HCT116 (cell line): ENCODE results near the gene BACH1. TPM values are rescaled to one million over a fixed set of nuclear protein-coding genes. Genes with fewer than 3 reads are reported as not detected.

Source experiments
- ATAC-seq: fragments of 200-7000 bp; cut with Tn5 transposase; 2 replicates; pipeline ENCODE4 v1.9.1; 2020; ENCODE audit warnings: mild to moderate bottlenecking, moderate library complexity
- BruUV-seq: library from RNA; stranded (reverse); fragments of 400-500 nt; replicated peaks from 2 replicates; lab custom pipeline; 2021; lab: Mats Ljungman, UMichigan
- CTCF ChIA-PET: fragments of 300-600 bp; sonication (Branson Sonifier 250); formaldehyde crosslinking; loops from one replicate; lab custom pipeline; 2021; ENCODE audit warnings: antibody characterized with exemption; lab: Charles Lee
- POLR2A ChIA-PET: fragments of 300-600, 350-600 bp; sonication (Branson Sonifier 250); formaldehyde crosslinking; loops from one replicate; lab custom pipeline; 2021; ENCODE audit warnings: antibody characterized with exemption; lab: Charles Lee
- RAD21 ChIA-PET, 2 experiments: fragments of 300-600 bp; sonication (Branson Sonifier 250); formaldehyde crosslinking; loops; one replicate each; lab custom pipeline; 2023; ENCODE audit warnings: low total read pairs in 2 of 2; ENCODE audit not compliant: uncharacterized antibody in 2 of 2, unreplicated experiment in 2 of 2, low non-redundant PET in 1 of 2; lab: Charles Lee
- DNase-seq: peaks from one replicate; pipeline ENCODE4 v3.0.0-alpha.2; 2010; ENCODE audit warnings: low read depth, low spot score
- H2AFZ ChIP-seq: fragments of 200-600 bp; shearing (Covaris generic), sonication (generic); 2 replicates; pipeline ENCODE4 v1.6.1; 2017; ENCODE audit warnings: low read depth, mixed run types, mixed read lengths, antibody characterized with exemption, low read length; ENCODE audit not compliant: poor library complexity, severe bottlenecking
- H3K27ac ChIP-seq: 2 replicates; pipeline ENCODE4 v1.5.1; 2012; ENCODE audit warnings: low read depth, low read length
- H3K27me3 ChIP-seq: fragments of 200-600 bp; sonication (generic); 2 replicates; pipeline ENCODE4 v1.6.1; 2016; ENCODE audit warnings: mixed run types, low read length, mixed read lengths; ENCODE audit not compliant: insufficient read depth
- H3K36me3 ChIP-seq, 2 experiments: fragments of 200-500 bp in 1 of 2; fragments of 200-600 bp in 1 of 2; sonication (Bioruptor generic) in 1 of 2; sonication (generic) in 1 of 2; 2 replicates each; pipeline versions ENCODE4 v1.5.1 to v1.6.1; 2014 to 2016; ENCODE audit warnings: low read length in 2 of 2, inconsistent platforms in 1 of 2, mixed read lengths in 1 of 2, mixed run types in 1 of 2; ENCODE audit not compliant: insufficient read depth in 2 of 2, control insufficient read depth in 1 of 2
- H3K4me1 ChIP-seq, 2 experiments: fragments of 200-600 bp in 1 of 2; sonication (generic) in 1 of 2; 2 replicates each; pipeline versions ENCODE4 v1.5.1 to v1.6.1; 2012 to 2017; ENCODE audit warnings: low read length in 2 of 2, inconsistent platforms in 1 of 2, mild to moderate bottlenecking in 1 of 2, mixed read lengths in 1 of 2, mixed run types in 1 of 2, moderate library complexity in 1 of 2; ENCODE audit not compliant: insufficient read depth in 2 of 2, control insufficient read depth in 1 of 2
- H3K4me2 ChIP-seq: fragments of 200-600 bp; sonication (generic); 2 replicates; pipeline ENCODE4 v1.6.1; 2017; ENCODE audit warnings: mixed run types, low read length, mixed read lengths
- H3K4me3 ChIP-seq, 2 experiments: fragments of 200-600 bp in 1 of 2; sonication (generic) in 1 of 2; replicated peaks in 1 of 2; 2 replicates each; pipeline ENCODE4 v1.5.1; 2011 to 2016; ENCODE audit warnings: low read length in 2 of 2, control low read depth in 1 of 2, low read depth in 1 of 2, mild to moderate bottlenecking in 1 of 2, mixed read lengths in 1 of 2, mixed run types in 1 of 2
- H3K79me2 ChIP-seq: fragments of 200-600 bp; sonication (generic); 2 replicates; pipeline ENCODE4 v1.6.1; 2017; ENCODE audit warnings: mild to moderate bottlenecking, mixed run types, low read length, moderate library complexity, mixed read lengths; ENCODE audit not compliant: insufficient read depth
- H3K9ac ChIP-seq: fragments of 200-600 bp; sonication (generic); 2 replicates; pipeline ENCODE4 v1.6.1; 2016; ENCODE audit warnings: low read length, mixed read lengths
- H3K9me2 ChIP-seq: fragments of 200-600 bp; sonication (generic), shearing (Covaris generic); 2 replicates; pipeline ENCODE4 v1.6.1; 2017; ENCODE audit warnings: mixed run types, mild to moderate bottlenecking, moderate library complexity; ENCODE audit not compliant: insufficient read depth
- H3K9me3 ChIP-seq, 2 experiments: fragments of 200-500 bp in 1 of 2; fragments of 200-600 bp in 1 of 2; sonication (Bioruptor generic) in 1 of 2; sonication (generic) in 1 of 2; 2 replicates each; pipeline ENCODE4 v1.6.1; 2014 to 2017; ENCODE audit warnings: low read length in 2 of 2, mixed read lengths in 2 of 2, inconsistent platforms in 1 of 2, low read depth in 1 of 2, mild to moderate bottlenecking in 1 of 2, mixed run types in 1 of 2, moderate library complexity in 1 of 2; ENCODE audit not compliant: control insufficient read depth in 1 of 2, insufficient read depth in 1 of 2
- H4K20me1 ChIP-seq: fragments of 200-600 bp; sonication (generic), shearing (Covaris generic); 2 replicates; pipeline ENCODE4 v1.6.1; 2017; ENCODE audit warnings: mixed run types, mild to moderate bottlenecking, moderate library complexity; ENCODE audit not compliant: insufficient read depth
- ATF3 ChIP-seq: IDR thresholded peaks from 2 replicates; pipeline ENCODE4 v1.6.1; 2012
- CBX3 ChIP-seq: IDR thresholded peaks from 2 replicates; pipeline ENCODE4 v1.6.1; 2012; ENCODE audit warnings: low read depth
- CEBPB ChIP-seq: IDR thresholded peaks from 2 replicates; pipeline ENCODE4 v1.6.1; 2012; ENCODE audit warnings: low read depth
- EGR1 ChIP-seq: IDR thresholded peaks from 2 replicates; pipeline ENCODE4 v1.6.1; 2012; ENCODE audit warnings: low read depth
- ELF1 ChIP-seq: IDR thresholded peaks from 2 replicates; pipeline ENCODE4 v1.6.1; 2012; ENCODE audit warnings: low read depth, borderline replicate concordance
- EZH2 ChIP-seq: fragments of 200-600 bp; sonication (generic); IDR thresholded peaks from 2 replicates; pipeline ENCODE4 v1.6.1; 2017; ENCODE audit warnings: antibody characterized with exemption, mixed run types
- EZH2phosphoT487 ChIP-seq: fragments of 200-600 bp; IDR thresholded peaks from 2 replicates; pipeline ENCODE4 v1.6.1; 2018; ENCODE audit warnings: antibody characterized with exemption, borderline replicate concordance
- JUND ChIP-seq: IDR thresholded peaks from 2 replicates; pipeline ENCODE4 v1.6.1; 2012
- MAX ChIP-seq: IDR thresholded peaks from 2 replicates; pipeline ENCODE4 v1.6.1; 2012
- POLR2A ChIP-seq: IDR thresholded peaks from 2 replicates; pipeline ENCODE4 v1.7.0; 2011; ENCODE audit warnings: borderline replicate concordance; ENCODE audit not compliant: insufficient read depth, insufficient read length; ENCODE audit errors: extremely low read depth
- RAD21 ChIP-seq: IDR thresholded peaks from 2 replicates; pipeline ENCODE4 v1.6.1; 2012; ENCODE audit warnings: low read depth, mild to moderate bottlenecking
- ZFX ChIP-seq: fragments of 450-650 bp; IDR thresholded peaks from 2 replicates; pipeline ENCODE4 v1.6.1; 2017
- intact Hi-C: fragments of 100-400 bp; cut with micrococcal nuclease; formaldehyde crosslinking; loops from 2 replicates; pipeline ENCODE4 v1.10.0; 2022
- total RNA-seq: library from RNA; stranded (reverse); gene quantifications from one replicate; pipeline ENCODE4 v1.2.1, GENCODE V29; 2021; ENCODE audit not compliant: unreplicated experiment
- TF ChIP-seq, protein P1 (sequence below): IDR thresholded peaks from 2 replicates; pipeline ENCODE4 v1.6.1; 2012; ENCODE audit warnings: low read depth
- TF ChIP-seq, protein P2 (sequence below): IDR thresholded peaks from 2 replicates; pipeline ENCODE4 v1.6.1; 2011; ENCODE audit warnings: mild to moderate bottlenecking, low read length, moderate library complexity; ENCODE audit not compliant: insufficient replicate concordance; ENCODE audit errors: extremely low read depth
- TF ChIP-seq, protein P3 (sequence below), 3 experiments: fragments of 200-600 bp in 1 of 3; sonication (generic) in 1 of 3; IDR thresholded peaks in 2 of 3; conservative IDR thresholded peaks in 1 of 3; 2 replicates each; pipeline ENCODE4 v1.5.1; 2012 to 2017; ENCODE audit warnings: low read depth in 2 of 3, low read length in 2 of 3, antibody characterized with exemption in 1 of 3, borderline replicate concordance in 1 of 3, control low read depth in 1 of 3, mild to moderate bottlenecking in 1 of 3, mixed read lengths in 1 of 3, mixed run types in 1 of 3, moderate library complexity in 1 of 3; ENCODE audit not compliant: insufficient read depth in 1 of 3

Gene BACH1
- total RNA-seq, 1 experiment from 2014 or later, result 28.4 TPM

- H3K9ac ChIP-seq, result no peak overlapping the region
- no peaks in the 10 kb centered on the region for H3K9me3 ChIP-seq
- H2AFZ ChIP-seq, result no peak overlapping the region
- peaks cover 98% of the 10 kb centered on the region for H3K79me2 ChIP-seq
- no peaks in the 10 kb centered on the region for H3K27me3 ChIP-seq
- no peaks in the 10 kb centered on the region for H3K9me2 ChIP-seq
- ChIA-PET CTCF (no interaction called here), RAD21 (no interaction called here), POLR2A (no interaction called here)
- H4K20me1 ChIP-seq, result no peaks in the 10 kb centered on the region
- no peak overlapping the region for H3K27ac ChIP-seq
- no peaks in the 10 kb centered on the region; a peak in 1 of 4 replicates for H3K36me3 ChIP-seq
- no peak overlapping the region for H3K4me3 ChIP-seq
- peaks cover 8% of the 10 kb centered on the region in 2 experiments for H3K4me1 ChIP-seq
- TF ChIP-seq CBX3 (no peak), MAX (no peak), EZH2phosphoT487 (no peak), ZFX (no peak), JUND (no peak), CEBPB (no peak), ELF1 (no peak), ATF3 (no peak), EGR1 (no peak), RAD21 (no peak), EZH2 (no peak), POLR2A (no peak)
- TF ChIP-seq, protein P1, sequence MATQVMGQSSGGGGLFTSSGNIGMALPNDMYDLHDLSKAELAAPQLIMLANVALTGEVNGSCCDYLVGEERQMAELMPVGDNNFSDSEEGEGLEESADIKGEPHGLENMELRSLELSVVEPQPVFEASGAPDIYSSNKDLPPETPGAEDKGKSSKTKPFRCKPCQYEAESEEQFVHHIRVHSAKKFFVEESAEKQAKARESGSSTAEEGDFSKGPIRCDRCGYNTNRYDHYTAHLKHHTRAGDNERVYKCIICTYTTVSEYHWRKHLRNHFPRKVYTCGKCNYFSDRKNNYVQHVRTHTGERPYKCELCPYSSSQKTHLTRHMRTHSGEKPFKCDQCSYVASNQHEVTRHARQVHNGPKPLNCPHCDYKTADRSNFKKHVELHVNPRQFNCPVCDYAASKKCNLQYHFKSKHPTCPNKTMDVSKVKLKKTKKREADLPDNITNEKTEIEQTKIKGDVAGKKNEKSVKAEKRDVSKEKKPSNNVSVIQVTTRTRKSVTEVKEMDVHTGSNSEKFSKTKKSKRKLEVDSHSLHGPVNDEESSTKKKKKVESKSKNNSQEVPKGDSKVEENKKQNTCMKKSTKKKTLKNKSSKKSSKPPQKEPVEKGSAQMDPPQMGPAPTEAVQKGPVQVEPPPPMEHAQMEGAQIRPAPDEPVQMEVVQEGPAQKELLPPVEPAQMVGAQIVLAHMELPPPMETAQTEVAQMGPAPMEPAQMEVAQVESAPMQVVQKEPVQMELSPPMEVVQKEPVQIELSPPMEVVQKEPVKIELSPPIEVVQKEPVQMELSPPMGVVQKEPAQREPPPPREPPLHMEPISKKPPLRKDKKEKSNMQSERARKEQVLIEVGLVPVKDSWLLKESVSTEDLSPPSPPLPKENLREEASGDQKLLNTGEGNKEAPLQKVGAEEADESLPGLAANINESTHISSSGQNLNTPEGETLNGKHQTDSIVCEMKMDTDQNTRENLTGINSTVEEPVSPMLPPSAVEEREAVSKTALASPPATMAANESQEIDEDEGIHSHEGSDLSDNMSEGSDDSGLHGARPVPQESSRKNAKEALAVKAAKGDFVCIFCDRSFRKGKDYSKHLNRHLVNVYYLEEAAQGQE, result no peak
- TF ChIP-seq, protein P2, sequence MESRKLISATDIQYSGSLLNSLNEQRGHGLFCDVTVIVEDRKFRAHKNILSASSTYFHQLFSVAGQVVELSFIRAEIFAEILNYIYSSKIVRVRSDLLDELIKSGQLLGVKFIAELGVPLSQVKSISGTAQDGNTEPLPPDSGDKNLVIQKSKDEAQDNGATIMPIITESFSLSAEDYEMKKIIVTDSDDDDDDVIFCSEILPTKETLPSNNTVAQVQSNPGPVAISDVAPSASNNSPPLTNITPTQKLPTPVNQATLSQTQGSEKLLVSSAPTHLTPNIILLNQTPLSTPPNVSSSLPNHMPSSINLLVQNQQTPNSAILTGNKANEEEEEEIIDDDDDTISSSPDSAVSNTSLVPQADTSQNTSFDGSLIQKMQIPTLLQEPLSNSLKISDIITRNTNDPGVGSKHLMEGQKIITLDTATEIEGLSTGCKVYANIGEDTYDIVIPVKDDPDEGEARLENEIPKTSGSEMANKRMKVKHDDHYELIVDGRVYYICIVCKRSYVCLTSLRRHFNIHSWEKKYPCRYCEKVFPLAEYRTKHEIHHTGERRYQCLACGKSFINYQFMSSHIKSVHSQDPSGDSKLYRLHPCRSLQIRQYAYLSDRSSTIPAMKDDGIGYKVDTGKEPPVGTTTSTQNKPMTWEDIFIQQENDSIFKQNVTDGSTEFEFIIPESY, result no peak
- TF ChIP-seq, protein P3, sequence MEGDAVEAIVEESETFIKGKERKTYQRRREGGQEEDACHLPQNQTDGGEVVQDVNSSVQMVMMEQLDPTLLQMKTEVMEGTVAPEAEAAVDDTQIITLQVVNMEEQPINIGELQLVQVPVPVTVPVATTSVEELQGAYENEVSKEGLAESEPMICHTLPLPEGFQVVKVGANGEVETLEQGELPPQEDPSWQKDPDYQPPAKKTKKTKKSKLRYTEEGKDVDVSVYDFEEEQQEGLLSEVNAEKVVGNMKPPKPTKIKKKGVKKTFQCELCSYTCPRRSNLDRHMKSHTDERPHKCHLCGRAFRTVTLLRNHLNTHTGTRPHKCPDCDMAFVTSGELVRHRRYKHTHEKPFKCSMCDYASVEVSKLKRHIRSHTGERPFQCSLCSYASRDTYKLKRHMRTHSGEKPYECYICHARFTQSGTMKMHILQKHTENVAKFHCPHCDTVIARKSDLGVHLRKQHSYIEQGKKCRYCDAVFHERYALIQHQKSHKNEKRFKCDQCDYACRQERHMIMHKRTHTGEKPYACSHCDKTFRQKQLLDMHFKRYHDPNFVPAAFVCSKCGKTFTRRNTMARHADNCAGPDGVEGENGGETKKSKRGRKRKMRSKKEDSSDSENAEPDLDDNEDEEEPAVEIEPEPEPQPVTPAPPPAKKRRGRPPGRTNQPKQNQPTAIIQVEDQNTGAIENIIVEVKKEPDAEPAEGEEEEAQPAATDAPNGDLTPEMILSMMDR (IDR thresholded peaks at IDR 0.05 in 2 of 3, conservative IDR thresholded peaks at IDR 0.05 in 1 of 3; ENCODE audit: borderline replicate concordance in 1 of 3, insufficient read depth in 1 of 3, low read depth in 2 of 3, low read length in 2 of 3), result no peak
- BruUV-seq, result no TSS peak
- no peak overlapping the region for H3K4me2 ChIP-seq
- ATAC-seq (no peak), DNase-seq (no peak)
- intact Hi-C loops, result no loop called here
Measured at GRCh38 chr21:29305068-29305467, 6.3 kb downstream of the BACH1 start.
